ENCODE measurements around the gene UST.

UST gene

GRCh38 chr6:148713921-148714320 lies 32.9 kb upstream of the UST start:
- Histone ChIP-seq H3K4me2 (ENCODE audit: low read length) (no peak overlapping the region), H2AFZ (no peak overlapping the region), H3K79me2 (no peaks in the 10 kb centered on the region), H3K9ac (no peak overlapping the region), H3K27ac (no peak overlapping the region), H3K4me1 (no peaks in the 10 kb centered on the region), H3K4me3 (ENCODE audit: low read depth, low read length) (no peak overlapping the region), H3K36me3 (ENCODE audit: control insufficient read depth, insufficient read depth, low read length) (no peaks in the 10 kb centered on the region), H3K27me3 (ENCODE audit: control insufficient read depth, insufficient read depth, low read length) (no peaks in the 10 kb centered on the region), H3K9me3 (ENCODE audit: control insufficient read depth, low read length) (no peaks in the 10 kb centered on the region)
- TF ChIP-seq, protein P1, sequence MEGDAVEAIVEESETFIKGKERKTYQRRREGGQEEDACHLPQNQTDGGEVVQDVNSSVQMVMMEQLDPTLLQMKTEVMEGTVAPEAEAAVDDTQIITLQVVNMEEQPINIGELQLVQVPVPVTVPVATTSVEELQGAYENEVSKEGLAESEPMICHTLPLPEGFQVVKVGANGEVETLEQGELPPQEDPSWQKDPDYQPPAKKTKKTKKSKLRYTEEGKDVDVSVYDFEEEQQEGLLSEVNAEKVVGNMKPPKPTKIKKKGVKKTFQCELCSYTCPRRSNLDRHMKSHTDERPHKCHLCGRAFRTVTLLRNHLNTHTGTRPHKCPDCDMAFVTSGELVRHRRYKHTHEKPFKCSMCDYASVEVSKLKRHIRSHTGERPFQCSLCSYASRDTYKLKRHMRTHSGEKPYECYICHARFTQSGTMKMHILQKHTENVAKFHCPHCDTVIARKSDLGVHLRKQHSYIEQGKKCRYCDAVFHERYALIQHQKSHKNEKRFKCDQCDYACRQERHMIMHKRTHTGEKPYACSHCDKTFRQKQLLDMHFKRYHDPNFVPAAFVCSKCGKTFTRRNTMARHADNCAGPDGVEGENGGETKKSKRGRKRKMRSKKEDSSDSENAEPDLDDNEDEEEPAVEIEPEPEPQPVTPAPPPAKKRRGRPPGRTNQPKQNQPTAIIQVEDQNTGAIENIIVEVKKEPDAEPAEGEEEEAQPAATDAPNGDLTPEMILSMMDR (IDR thresholded peaks at IDR 0.05) = no peak

DNA sequence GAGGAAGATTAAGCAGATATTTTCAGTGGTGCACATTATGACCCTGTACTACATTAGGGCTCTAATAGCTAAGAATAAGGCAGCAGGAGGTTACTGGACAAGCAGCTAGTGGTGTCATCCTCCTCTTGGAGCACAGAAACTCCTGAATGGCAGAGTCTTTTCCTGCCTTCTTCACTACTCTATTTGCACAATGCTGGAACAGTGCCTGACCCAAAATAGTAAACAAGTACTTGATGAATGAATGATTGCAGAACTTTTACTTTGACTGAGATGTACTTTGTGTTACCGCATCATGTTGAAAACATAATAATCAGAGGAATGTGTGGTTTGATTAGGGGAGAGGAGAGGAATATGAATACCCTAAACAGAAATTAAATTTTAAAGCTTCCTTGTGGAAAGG lies 30.0 kb upstream of the UST start:
- Histone ChIP-seq H3K27me3 (ENCODE audit: control insufficient read depth, insufficient read depth, low read length) (no peaks in the 10 kb centered on the region), H3K4me3 (ENCODE audit: low read depth, low read length) (no peak overlapping the region), H3K9me3 (ENCODE audit: control insufficient read depth, low read length) (no peaks in the 10 kb centered on the region), H3K9ac (no peak overlapping the region), H3K27ac (no peak overlapping the region), H2AFZ (no peak overlapping the region), H3K36me3 (ENCODE audit: control insufficient read depth, insufficient read depth, low read length) (no peaks in the 10 kb centered on the region), H3K4me1 (no peaks in the 10 kb centered on the region), H3K4me2 (ENCODE audit: low read length) (no peak overlapping the region), H3K79me2 (no peaks in the 10 kb centered on the region)
- TF ChIP-seq, protein P1 (IDR thresholded peaks at IDR 0.05) = no peak

DNA sequence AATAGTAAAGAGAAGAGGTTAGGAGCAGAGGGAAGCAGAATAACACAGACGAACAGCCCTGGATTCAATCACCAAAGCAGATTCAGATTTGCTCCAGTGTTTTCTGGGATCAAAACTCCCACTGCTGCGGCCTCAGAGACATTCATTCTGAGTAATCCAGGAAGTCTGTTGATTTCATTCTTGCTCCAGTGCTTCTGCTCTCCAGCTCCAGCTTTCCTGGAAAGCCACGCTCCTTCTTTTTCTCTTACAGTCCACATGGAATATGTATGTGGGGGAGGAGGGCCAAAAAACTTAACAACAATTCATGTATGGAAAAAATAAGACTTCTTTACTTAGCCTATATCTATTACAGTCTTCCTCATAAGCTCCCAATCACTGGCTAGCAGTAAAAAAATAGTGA lies 26.4 kb upstream of the UST start:
- H3K4me1 ChIP-seq = no peaks in the 10 kb centered on the region
- H3K27ac ChIP-seq = no peak overlapping the region
- H2AFZ ChIP-seq = no peak overlapping the region
- H3K4me3 ChIP-seq (ENCODE audit: low read depth, low read length) = no peak overlapping the region
- no peaks in the 10 kb centered on the region for H3K79me2 ChIP-seq
- no peaks in the 10 kb centered on the region for H3K27me3 ChIP-seq (ENCODE audit: control insufficient read depth, insufficient read depth, low read length)
- H3K9ac ChIP-seq = no peak overlapping the region
- no peaks in the 10 kb centered on the region for H3K9me3 ChIP-seq (ENCODE audit: control insufficient read depth, low read length)
- H3K36me3 ChIP-seq (ENCODE audit: control insufficient read depth, insufficient read depth, low read length) = no peaks in the 10 kb centered on the region
- no peak overlapping the region for H3K4me2 ChIP-seq (ENCODE audit: low read length)
- TF ChIP-seq, protein P1 (IDR thresholded peaks at IDR 0.05) = no peak

- no peaks in the 10 kb centered on the region for H3K36me3 ChIP-seq (ENCODE audit: control insufficient read depth, insufficient read depth, low read length)
- TF ChIP-seq, protein P1 (IDR thresholded peaks at IDR 0.05) = no peak
- no peak overlapping the region for H2AFZ ChIP-seq
Measured at GRCh38 chr6:148720897-148721296, 25.9 kb upstream of the UST start.

DNA sequence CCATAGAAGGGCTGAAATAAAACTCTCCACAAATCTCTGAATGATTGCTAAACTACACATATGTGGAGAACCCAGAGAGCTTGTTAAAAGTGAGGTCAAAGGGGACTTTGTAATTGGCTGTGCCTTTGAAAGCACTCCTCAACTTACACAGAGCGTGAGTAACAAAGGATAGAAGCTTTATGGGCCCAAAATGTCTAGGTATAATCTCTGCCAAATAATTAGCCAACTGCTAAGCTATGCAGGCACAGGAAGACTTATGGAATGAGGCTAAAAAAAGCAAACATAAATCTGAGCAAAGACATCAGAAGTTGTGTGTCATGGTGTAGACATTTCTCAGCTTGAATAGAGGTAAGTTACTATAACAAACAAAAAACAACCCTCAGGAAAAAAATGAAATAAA lies 23.3 kb upstream of the UST start:
- no peaks in the 10 kb centered on the region for H3K79me2 ChIP-seq
- TF ChIP-seq, protein P1 (IDR thresholded peaks at IDR 0.05) = no peak

More at GRCh38 chr6:148720897-148721296, 25.9 kb upstream of the UST start:
- Histone ChIP-seq H3K27me3 (ENCODE audit: control insufficient read depth, insufficient read depth, low read length) (no peaks in the 10 kb centered on the region), H3K9me3 (ENCODE audit: control insufficient read depth, low read length) (peaks cover 3% of the 10 kb centered on the region), H3K4me1 (no peaks in the 10 kb centered on the region), H3K79me2 (no peaks in the 10 kb centered on the region), H3K4me2 (ENCODE audit: low read length) (no peak overlapping the region), H3K4me3 (ENCODE audit: low read depth, low read length) (no peak overlapping the region), H3K27ac (no peak overlapping the region), H3K9ac (no peak overlapping the region)

More for the DNA sequence above, 23.3 kb upstream of the UST start:
- no peak overlapping the region for H2AFZ ChIP-seq
- no peaks in the 10 kb centered on the region for H3K27me3 ChIP-seq (ENCODE audit: control insufficient read depth, insufficient read depth, low read length)
- H3K9me3 ChIP-seq (ENCODE audit: control insufficient read depth, low read length) = peaks cover 4% of the 10 kb centered on the region
- no peak overlapping the region for H3K4me2 ChIP-seq (ENCODE audit: low read length)
- no peak overlapping the region for H3K9ac ChIP-seq
- H3K4me1 ChIP-seq = no peaks in the 10 kb centered on the region
- H3K4me3 ChIP-seq (ENCODE audit: low read depth, low read length) = no peak overlapping the region
- H3K36me3 ChIP-seq (ENCODE audit: control insufficient read depth, insufficient read depth, low read length) = no peaks in the 10 kb centered on the region
- H3K27ac ChIP-seq = no peak overlapping the region

Data from parathyroid adenoma (tissue), 2 donors.